GM21723 (cell line): ENCODE measurements around the gene IYD.

Source experiments
- ATAC-seq: cut with Tn5 transposase; IDR thresholded peaks from one replicate; pipeline ENCODE4 v1.9.1; 2021; ENCODE audit warnings: mild to moderate bottlenecking, moderate library complexity; ENCODE audit not compliant: unreplicated experiment

Gene IYD

GRCh38 chr6:150368762-150369161 lies at the start of gene IYD:
TSS of gene IYD (plus strand) at chr6:150369012. CDS start at chr6:150369032, 20 bp downstream.
- ATAC-seq: no peak

- ATAC-seq: no peak
Measured at GRCh38 chr6:150319924-150320323, 48.9 kb upstream of the IYD start.

GRCh38 chr6:150320442-150320841 lies 48.4 kb upstream of the IYD start:
- no peak for ATAC-seq

- ATAC-seq: no peak
Measured at GRCh38 chr6:150322466-150322871, 46.3 kb upstream of the IYD start.

GRCh38 chr6:150323205-150323604 lies 45.6 kb upstream of the IYD start:
- no peak for ATAC-seq

GRCh38 chr6:150324044-150324443 lies 44.8 kb upstream of the IYD start:
- ATAC-seq: no peak

GRCh38 chr6:150325066-150325772 lies 43.6 kb upstream of the IYD start:
- no peak for ATAC-seq

- ATAC-seq: no peak
Measured at GRCh38 chr6:150327117-150327774, 41.6 kb upstream of the IYD start.

- no peak for ATAC-seq
Measured at GRCh38 chr6:150328744-150329405, 39.9 kb upstream of the IYD start.

- ATAC-seq: no peak
Measured at GRCh38 chr6:150331344-150331743, 37.5 kb upstream of the IYD start.

GRCh38 chr6:150332939-150333584 lies 35.8 kb upstream of the IYD start:
- no peak for ATAC-seq

- no peak for ATAC-seq
Measured at GRCh38 chr6:150333585-150333941, 35.2 kb upstream of the IYD start.

GRCh38 chr6:150334790-150335783 lies 33.7 kb upstream of the IYD start:
- ATAC-seq: no peak

GRCh38 chr6:150336299-150336698 lies 32.5 kb upstream of the IYD start:
- ATAC-seq: no peak

GRCh38 chr6:150336708-150337107 lies 32.1 kb upstream of the IYD start:
- ATAC-seq: no peak

GRCh38 chr6:150342126-150342525 lies 26.7 kb upstream of the IYD start:
- no peak for ATAC-seq

- no peak for ATAC-seq
Measured at GRCh38 chr6:150343434-150343833, 25.4 kb upstream of the IYD start.

GRCh38 chr6:150345781-150346180 lies 23.0 kb upstream of the IYD start:
- ATAC-seq: no peak

GRCh38 chr6:150346346-150346745 lies 22.5 kb upstream of the IYD start:
- no peak for ATAC-seq

GRCh38 chr6:150347845-150348244 lies 21.0 kb upstream of the IYD start:
- no peak for ATAC-seq
